ENCODE results near the gene EML1.
"Not testable (repeated sequence)": the region's sequence is repeated elsewhere in the genome, so short reads cannot be mapped to it uniquely, and the experiment has no call there.

Gene EML1

GRCh38 chr14:99943620-99944019 lies 150.4 kb downstream of the EML1 start:
- no peak for DNase-seq

DNA sequence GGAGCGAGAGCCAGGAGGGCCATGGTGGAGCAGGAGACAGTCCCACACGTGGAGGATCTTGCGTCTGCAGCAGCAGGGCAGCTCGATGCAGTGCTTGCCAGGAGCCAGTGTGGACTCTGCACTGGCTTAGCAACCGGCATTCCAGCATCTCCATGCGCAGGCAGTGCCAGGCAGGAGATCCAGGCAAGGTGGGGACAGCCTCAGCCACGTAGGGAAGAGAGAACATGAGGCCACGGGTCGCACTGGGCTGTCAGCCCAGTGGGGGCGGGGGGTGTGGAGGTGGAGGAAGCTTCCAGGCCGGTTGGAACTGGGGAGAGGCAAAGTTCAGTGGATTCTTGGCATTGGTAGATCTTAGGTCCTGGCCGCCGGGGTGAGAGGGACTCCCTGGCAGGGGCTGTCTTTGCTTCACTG lies 151.0 kb downstream of the EML1 start:
- no peak for DNase-seq

- no peak for DNase-seq
These were observed 152.8 kb downstream of the EML1 start for GRCh38 chr14:99945732-99946651.

DNA sequence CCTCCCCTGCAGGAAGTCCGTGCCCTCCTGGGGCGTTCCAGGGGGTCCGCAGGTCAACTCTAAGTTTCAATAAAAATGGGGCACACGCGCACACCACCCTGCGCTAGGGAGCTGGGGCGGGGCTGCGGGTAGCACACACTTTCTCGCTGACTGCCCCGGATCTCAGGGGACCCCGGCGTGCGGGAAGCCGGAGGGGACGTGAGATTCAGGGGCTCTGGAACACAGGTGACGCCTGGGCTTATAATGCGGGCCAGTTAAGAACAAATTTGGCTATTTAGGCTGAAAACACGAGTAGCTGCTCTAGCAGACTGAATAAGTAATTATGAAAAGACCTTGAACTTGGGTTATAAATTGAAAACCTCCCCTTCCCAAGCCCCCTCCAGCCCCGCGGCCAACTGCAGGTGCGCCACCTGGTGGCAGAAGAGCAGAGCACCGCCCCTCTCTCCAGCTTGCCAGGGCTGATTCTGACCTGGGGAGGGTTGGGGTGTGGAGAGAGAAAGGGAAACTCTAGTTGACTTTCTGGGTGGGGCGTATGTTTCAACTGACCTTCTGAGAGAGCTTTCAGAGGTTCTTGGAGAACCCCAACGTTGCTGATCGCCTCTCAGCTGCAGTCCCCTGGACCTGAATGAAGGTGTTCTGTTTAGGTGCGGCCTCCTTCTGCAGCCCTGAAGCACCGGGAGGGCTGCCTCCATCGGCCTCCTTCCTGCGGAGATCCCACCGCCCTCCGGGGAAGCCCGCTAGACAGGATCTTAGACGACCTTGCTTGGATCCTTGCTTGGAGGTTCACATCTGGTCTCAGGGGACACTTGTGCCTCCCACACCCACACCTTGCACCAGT lies 153.7 kb downstream of the EML1 start:
- DNase-seq: no peak

DNA sequence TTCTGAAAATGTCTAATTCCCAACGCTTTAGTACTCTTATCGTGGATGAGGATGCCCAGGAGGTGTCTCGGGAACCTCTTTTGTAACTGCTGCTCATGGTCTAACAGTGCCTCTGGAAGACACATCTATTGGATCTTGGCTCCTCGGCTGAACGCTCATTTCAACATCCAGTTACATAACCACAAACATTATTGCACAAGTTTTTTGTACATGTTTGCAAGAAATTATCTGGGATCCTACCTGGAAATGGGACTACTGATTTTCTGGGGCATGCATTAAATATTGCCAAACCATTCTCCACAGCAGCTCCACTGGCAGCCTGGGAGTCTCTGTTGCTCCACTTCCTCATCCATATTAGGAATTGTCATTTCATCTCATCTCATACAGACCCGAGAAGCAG lies 154.5 kb downstream of the EML1 start:
- DNase-seq: no peak

DNA sequence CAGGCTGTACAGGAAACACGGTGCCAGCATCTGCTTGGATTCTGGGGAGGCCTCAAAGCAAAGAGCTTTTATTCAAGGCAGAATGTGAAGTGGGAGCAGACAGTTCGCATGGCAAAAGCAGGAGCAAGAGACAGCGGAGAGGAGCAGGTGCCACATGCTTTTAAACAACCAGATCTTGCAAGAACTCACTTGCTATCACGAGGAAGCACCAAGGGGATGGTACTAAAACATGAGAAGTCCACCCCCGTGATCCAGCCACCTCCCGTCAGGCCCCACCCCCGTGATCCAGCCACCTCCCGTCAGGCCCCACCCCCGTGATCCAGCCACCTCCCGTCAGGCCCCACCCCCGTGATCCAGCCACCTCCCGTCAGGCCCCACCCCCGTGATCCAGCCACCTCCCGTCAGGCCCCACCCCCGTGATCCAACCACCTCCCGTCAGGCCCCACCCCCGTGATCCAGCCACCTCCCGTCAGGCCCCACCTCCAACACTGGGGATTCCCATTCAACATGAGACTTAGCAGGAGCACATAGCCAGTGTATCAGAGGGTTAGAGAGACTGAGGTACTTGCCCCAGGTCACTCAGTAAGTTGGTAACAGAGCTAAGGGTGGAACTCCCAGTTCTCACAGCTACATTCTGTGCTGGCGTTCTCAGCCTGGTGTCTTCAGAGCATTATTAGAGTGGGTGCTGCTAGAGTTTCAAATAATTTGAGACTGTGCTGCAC lies 156.0 kb downstream of the EML1 start:
- not testable (repeated sequence) for DNase-seq

GRCh38 chr14:99950181-99950580 lies 157.0 kb downstream of the EML1 start:
- DNase-seq: no peak

DNA sequence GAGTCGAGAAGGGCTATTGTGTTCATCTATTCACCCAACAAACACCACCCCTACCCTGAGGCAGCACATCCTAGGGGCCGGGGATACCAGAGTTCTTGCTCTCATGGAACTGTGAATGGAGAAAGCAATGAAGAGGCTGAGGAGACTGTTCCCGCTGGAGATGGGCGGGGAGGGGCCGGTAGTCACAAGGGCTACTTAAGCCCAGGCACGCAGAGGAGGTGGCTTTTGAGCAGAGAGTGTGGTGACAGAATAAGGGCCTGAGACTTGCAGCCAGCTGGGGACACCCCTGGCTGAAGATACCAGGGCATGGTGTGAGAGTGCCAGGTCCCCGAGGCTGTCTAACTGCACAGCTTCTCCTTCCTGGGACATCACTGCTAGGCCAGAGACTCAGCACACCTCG lies 157.9 kb downstream of the EML1 start:
- DNase-seq: no peak

DNA sequence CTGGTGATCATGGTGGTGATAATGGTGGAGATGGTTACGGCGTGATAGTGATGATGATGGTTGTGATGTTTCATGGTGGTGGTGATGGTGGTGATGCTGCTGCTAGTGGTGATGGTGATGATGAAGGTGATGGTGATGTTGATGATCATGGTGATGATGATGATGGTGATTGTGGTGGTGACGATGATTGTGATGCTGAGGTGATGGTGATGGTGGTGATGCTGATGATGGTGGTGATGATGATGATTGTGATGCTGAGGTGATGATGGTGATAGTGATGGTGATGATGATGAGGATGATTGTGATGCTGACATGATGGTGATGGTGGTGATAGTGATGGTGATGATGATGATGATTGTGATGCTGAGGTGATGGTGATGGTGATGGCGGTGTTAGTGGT lies 158.8 kb downstream of the EML1 start:
- DNase-seq: no peak

DNA sequence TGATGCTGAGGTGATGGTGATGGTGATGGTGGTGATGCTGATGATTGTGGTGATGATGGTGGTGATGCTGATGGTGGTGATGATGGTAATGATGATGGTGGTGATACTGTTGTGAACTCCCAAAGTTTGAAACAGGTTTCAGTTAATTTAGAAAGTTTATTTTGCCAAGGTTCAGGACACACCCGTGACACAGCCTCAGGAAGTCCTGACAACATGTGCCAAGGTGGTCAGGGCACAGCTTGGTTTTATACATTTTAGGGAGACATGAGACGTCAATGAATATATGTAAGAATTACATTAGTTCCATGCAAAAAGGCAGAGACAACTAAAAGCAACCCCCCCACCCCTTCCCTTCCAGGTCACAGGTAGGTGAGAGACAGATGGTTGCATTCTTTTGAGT lies 159.2 kb downstream of the EML1 start:
- DNase-seq: no peak

GRCh38 chr14:99955826-99956455 lies 162.7 kb downstream of the EML1 start:
- no peak for DNase-seq

- no peak for DNase-seq
These were observed 165.2 kb downstream of the EML1 start for GRCh38 chr14:99958380-99958779.

DNA sequence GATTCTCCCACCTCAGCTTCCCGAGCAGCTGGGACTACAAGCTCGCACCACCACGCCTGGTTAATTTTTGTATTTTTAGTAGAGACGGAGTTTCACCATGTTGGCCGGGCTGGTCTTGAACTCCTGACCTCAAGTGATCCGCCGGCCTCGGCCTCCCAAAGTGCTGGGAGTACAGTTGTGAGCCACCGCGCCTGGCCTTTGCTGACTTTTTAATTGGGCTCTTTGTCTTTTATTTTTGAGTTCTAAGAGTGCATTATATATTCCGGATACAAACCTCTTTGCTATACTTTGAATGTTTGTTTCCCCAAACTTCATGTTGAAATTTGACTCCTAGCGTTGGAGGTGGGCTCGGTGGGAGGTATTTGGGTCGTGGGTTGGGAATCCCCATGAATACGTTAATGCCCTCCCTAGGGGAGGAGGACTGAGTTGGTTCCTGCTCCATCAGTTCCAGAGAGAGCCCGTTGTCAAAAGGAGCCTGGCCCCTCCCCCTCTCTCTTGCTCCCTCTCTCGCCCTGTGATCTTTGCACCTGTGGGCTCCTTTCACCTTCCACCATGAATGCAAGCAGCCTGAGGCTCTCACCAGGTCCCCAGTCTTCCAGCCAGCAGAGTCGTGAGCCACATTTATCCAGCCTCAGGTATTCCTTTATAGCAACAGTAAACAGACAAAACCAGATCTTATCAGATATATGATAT lies 168.8 kb downstream of the EML1 start:
- DNase-seq: no peak

DNA sequence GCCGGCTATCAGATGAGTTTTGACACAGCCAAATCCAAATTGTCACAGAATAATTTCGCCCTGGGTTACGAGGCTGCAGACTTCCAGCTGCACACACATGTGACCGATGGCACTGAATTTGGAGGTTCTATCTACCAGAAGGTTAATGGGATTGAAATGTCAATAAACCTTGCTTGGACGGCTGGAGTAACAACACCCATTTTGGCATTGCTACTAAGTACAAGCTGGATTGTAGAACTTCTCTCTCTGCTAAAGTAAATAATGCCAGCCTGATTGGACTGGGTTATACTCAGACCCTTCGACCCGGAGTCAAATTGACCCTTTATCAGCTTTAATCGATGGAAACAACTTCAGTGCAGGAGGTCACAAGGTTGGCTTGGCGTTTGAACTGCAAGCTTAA lies 171.8 kb downstream of the EML1 start:
- no peak for DNase-seq

DNA sequence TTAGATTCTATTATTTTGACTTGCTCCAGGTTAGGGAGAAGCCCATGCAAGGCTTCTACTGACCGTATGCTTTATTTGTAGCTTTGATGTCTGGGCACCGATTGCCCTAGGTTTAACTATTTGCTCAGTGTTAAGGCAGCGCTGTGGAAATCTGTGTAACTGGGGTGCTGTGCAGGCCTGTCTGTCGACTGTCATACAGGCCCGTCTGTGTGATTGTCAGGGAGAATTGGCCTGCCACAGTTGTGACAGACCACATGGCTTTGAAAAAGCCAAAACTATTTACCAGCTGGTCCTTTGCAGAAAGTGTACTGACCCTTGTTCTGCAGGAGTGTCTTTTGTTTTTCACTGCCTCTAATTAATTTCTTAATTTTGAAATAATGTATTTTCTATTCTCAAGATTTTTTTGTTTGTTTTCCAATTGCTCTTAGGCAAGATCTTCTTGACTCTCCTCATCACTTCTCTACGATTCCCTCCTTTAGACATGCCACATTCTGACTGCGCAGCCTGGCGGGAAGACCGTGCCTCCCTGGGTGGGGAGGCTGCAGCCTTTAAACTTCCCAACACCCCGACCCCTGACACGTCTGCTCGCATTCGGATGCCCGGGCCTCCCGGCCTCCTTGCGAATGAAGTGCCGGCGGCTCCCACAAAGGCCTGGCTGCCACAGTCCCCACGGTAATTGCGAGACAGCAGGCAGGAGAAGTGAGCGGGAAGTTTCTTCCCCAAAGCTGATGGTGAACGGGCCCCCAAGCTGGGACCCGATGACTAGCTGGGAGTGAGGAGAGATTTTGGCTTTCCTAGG lies 173.0 kb downstream of the EML1 start:
- DNase-seq: no peak

DNA sequence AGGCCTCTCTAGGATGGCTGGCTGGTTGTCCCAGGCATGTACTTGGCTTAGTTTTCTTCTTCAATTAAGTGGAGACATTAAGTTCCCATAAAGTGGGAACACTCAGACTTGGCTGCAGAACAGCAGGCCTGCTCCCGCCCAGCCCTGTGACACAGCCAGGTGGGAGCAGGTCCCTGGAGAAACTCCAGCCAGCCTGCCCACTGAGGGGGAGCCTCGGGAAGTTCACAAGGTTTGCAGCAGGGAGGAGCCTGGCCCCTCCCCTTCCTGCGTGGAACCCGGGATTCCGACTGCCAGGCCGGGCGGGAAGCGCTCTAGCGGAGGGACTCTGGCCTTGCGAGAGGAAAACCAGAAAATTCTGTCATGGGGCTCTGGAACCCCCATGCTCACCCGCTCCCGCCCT lies 173.7 kb downstream of the EML1 start:
- DNase-seq: no peak

DNA sequence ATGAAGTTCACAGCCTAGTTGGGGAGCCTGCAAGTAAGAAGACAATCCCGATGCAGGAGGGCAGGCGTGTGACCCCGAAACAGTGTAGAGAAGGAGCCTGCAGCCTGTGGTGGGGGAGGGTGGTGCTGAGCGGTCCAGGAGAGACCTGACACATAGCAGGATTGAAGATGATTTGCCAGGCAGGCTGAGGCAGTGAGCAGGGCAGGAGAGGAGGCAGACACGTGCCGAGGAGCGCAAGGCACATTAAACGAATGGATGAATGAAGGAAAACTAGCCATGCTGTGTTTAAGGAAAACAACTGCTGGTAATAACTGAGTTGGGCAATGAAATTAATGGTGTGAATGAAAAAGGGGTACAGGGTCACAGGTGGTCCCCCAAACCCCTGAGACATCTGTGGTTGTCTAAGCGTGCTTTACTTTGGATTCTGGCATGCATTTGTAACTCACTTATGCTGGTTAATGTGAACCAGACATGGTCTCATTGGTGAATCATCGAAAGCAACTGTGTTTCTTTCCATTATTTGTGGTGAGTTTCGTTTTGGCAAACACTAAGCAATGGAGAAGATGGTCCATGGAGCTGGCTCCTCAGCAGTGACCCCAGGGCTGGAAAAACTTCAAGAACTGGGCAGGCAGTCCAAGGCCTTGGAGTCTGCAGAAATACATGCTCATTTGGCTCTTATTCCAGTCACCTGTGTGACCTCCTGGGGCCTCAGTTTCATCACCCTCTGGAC lies 175.1 kb downstream of the EML1 start:
- DNase-seq: no peak

DNA sequence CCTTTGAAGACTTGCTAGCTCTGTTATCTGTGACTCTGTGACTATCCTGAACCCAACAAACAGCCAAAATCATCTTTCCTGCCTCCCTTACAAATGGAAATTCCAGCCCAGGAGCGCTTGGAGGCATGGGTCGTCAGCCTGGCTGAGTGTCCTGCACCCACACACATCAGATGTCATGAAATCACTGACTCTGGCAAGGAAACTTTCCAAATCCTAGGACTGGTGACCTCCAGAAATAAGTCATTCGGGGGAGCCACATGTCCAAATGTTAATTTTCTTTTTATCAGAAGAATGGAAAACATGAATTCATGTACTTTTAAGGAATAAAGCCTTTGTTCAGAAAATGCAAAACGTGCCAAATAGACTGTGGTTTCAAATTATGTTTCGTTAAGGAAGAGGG lies 175.7 kb downstream of the EML1 start:
- DNase-seq: no peak

DNA sequence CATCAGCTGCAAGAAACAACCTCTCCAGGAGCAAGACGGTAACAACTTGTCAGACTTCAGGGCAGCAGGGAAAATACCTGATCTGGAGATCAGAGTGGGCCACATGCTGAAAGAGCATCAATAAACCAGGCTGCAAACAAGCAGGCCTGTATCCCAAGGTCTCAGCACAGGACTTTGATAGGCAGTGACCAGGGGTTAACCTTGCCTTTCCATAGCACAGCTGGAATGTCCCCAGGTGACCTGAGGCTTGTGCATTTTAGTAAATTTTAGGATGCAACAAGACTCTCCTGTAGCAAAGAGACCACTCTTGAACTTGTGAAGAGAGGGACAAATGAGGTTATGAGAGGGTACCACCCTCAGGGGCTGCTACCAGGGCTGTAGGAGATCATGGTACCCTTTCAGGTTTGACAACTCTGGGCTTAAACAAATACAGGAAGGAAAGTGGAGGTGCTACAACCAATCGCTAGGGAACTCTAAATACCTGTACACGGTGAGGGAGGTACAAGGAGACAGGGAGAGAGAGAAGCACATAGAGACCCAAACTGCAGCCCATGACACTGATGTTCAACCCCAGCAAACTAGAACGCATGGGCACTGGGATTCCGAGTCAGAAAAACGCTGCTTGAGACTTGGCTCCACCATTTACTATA lies 176.6 kb downstream of the EML1 start:
- no peak for DNase-seq

Measured in NCI-H524 treated with DMSO at 0.1 percent for 48 hours (cell line).